ENCODE measurements around the gene ST3GAL3. TPM values are rescaled to one million over a fixed set of nuclear protein-coding genes. Genes with fewer than 3 reads are reported as not detected.

ST3GAL3 gene
- total RNA-seq, 1 donor from 2014 or later, result 16.5 TPM

DNA sequence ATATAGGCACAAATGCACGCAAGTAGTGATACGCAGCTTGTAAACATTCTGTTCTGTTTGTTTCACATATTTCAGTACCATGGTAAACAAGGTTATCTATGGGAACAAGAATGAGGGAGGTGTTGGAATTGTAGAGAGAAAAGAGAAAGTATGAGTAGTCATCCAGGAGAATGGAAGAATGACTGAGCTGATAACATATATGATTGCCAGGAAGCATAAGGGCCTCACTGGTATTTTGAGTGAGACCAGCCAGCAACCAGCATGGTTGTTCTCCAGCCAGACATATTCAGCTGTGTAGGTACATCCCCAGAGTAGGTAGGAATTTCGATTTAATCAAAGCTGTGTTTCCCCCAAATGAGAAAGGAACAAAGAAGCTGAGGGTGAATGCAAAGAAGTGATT is 167.4 kb downstream of the ST3GAL3 start:
- no peak overlapping the region for H3K4me3 Mint-ChIP-seq (ENCODE audit: unreplicated experiment)
- H3K36me3 Mint-ChIP-seq (ENCODE audit: unreplicated experiment), result no peaks in the 10 kb centered on the region
- TF ChIP-seq, protein P1, sequence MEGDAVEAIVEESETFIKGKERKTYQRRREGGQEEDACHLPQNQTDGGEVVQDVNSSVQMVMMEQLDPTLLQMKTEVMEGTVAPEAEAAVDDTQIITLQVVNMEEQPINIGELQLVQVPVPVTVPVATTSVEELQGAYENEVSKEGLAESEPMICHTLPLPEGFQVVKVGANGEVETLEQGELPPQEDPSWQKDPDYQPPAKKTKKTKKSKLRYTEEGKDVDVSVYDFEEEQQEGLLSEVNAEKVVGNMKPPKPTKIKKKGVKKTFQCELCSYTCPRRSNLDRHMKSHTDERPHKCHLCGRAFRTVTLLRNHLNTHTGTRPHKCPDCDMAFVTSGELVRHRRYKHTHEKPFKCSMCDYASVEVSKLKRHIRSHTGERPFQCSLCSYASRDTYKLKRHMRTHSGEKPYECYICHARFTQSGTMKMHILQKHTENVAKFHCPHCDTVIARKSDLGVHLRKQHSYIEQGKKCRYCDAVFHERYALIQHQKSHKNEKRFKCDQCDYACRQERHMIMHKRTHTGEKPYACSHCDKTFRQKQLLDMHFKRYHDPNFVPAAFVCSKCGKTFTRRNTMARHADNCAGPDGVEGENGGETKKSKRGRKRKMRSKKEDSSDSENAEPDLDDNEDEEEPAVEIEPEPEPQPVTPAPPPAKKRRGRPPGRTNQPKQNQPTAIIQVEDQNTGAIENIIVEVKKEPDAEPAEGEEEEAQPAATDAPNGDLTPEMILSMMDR (IDR thresholded peaks at IDR 0.05; ENCODE audit: partially characterized antibody, unreplicated experiment), result no peak
- H3K4me1 Mint-ChIP-seq (ENCODE audit: low read depth, unreplicated experiment), result no peaks in the 10 kb centered on the region
- H3K27me3 Mint-ChIP-seq (ENCODE audit: unreplicated experiment), result peaks cover 1% of the 10 kb centered on the region
- DNase-seq, result no peak
- H3K9me3 Mint-ChIP-seq (ENCODE audit: unreplicated experiment), result no peaks in the 10 kb centered on the region
- no peak overlapping the region for H3K27ac Mint-ChIP-seq (ENCODE audit: unreplicated experiment)

DNA sequence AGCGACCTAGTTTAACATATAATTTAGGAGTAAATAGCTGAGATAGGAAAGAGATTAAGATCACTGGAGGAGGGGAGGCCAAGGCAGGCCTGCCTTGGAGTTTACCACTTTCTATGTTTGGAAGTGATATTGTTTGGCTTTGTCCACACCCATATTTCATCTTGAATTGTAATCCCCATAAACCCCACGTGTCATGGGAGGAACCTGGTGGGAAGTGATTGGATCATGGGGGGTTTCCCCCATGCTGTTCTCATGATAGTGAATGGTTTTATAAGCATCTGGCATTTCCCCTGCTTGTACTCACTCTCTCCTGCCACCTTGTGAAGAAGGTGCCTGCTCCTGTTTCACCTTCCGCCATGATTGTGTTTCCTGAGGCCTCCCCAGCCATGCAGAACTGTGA is 168.0 kb downstream of the ST3GAL3 start:
- TF ChIP-seq, protein P1 (IDR thresholded peaks at IDR 0.05; ENCODE audit: partially characterized antibody, unreplicated experiment), result no peak
- Mint-ChIP-seq H3K4me3 (ENCODE audit: unreplicated experiment) (no peak overlapping the region), H3K4me1 (ENCODE audit: low read depth, unreplicated experiment) (no peaks in the 10 kb centered on the region), H3K27ac (ENCODE audit: unreplicated experiment) (no peak overlapping the region), H3K9me3 (ENCODE audit: unreplicated experiment) (no peaks in the 10 kb centered on the region), H3K27me3 (ENCODE audit: unreplicated experiment) (peaks cover 1% of the 10 kb centered on the region), H3K36me3 (ENCODE audit: unreplicated experiment) (no peaks in the 10 kb centered on the region)
- DNase-seq, result no peak

DNA sequence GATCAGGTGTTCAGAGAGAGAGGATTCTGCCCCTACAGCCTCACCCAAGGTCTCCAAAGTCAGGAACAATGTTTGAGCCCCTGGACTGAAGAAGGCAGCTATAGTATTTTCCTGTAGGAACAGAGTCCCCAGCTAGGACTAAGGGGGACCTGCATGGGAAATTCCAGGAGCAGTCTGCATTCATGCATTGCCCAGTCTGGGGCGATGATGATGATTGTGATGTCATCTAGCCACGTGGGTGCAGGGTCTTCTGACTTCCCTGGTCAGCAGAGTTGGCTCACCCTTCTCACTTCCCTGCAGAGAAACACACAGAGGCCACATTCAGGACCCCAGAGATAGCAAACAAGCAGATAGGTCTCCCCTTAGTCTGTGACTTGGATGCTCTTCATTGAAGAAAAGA is 169.8 kb downstream of the ST3GAL3 start:
- no peak overlapping the region for H3K27ac Mint-ChIP-seq (ENCODE audit: unreplicated experiment)
- H3K27me3 Mint-ChIP-seq (ENCODE audit: unreplicated experiment), result no peaks in the 10 kb centered on the region
- no peaks in the 10 kb centered on the region for H3K4me1 Mint-ChIP-seq (ENCODE audit: low read depth, unreplicated experiment)
- TF ChIP-seq, protein P1 (IDR thresholded peaks at IDR 0.05; ENCODE audit: partially characterized antibody, unreplicated experiment), result no peak
- no peak overlapping the region for H3K4me3 Mint-ChIP-seq (ENCODE audit: unreplicated experiment)
- no peaks in the 10 kb centered on the region for H3K9me3 Mint-ChIP-seq (ENCODE audit: unreplicated experiment)
- no peaks in the 10 kb centered on the region for H3K36me3 Mint-ChIP-seq (ENCODE audit: unreplicated experiment)
- no peak for DNase-seq

DNA sequence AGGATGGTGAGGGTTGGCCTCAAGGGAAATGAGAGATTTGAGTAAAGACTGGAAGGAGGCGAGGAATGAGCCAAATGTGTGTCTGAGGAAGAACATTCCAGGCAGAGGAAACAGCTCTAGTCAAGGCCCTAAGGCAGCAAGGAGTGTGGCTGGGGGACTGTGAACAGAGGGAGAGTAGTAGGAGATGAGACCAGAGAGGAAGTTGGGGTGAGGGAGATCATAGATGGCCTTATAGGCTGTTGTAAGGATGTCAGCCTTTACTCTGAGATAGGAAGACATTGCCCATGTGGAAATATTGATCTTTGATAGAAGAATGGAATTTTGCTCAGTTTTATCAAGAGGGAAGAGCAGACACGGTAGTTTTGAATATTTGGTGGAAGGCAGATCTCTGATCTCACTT is 171.1 kb downstream of the ST3GAL3 start:
- TF ChIP-seq, protein P1 (IDR thresholded peaks at IDR 0.05; ENCODE audit: partially characterized antibody, unreplicated experiment), result no peak
- no peak overlapping the region for H3K4me3 Mint-ChIP-seq (ENCODE audit: unreplicated experiment)
- H3K27ac Mint-ChIP-seq (ENCODE audit: unreplicated experiment), result no peak overlapping the region
- H3K9me3 Mint-ChIP-seq (ENCODE audit: unreplicated experiment), result no peaks in the 10 kb centered on the region
- H3K36me3 Mint-ChIP-seq (ENCODE audit: unreplicated experiment), result no peaks in the 10 kb centered on the region
- H3K4me1 Mint-ChIP-seq (ENCODE audit: low read depth, unreplicated experiment), result no peaks in the 10 kb centered on the region
- H3K27me3 Mint-ChIP-seq (ENCODE audit: unreplicated experiment), result no peaks in the 10 kb centered on the region
- no peak for DNase-seq

DNA sequence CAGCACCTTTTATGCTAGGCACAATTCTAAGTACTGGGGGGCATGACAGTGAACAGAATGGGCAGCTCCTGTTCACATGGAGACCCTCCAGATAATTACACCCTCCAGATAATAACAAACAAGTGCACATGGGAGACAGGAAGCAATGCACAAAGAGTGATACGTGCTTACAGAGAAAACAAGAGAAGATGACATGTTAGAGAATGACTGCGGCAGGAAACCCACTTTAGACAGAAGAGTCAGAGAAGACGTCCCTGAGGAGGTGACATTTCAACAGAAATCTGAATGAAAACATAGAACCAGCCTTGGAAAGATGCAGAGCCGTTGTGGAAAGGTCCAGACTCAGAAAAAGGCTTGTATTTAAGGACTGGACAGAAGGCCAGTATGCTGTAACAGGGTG is 171.5 kb downstream of the ST3GAL3 start:
- Mint-ChIP-seq H3K9me3 (ENCODE audit: unreplicated experiment) (no peaks in the 10 kb centered on the region), H3K27ac (ENCODE audit: unreplicated experiment) (no peak overlapping the region), H3K27me3 (ENCODE audit: unreplicated experiment) (peaks cover 2% of the 10 kb centered on the region), H3K4me3 (ENCODE audit: unreplicated experiment) (no peak overlapping the region), H3K4me1 (ENCODE audit: low read depth, unreplicated experiment) (no peaks in the 10 kb centered on the region), H3K36me3 (ENCODE audit: unreplicated experiment) (no peaks in the 10 kb centered on the region)
- TF ChIP-seq, protein P1 (IDR thresholded peaks at IDR 0.05; ENCODE audit: partially characterized antibody, unreplicated experiment), result no peak
- DNase-seq, result no peak
